GM19467 (cell line): ENCODE results near the gene CDK5RAP1.

Experiments
- ATAC-seq: cut with Tn5 transposase; IDR thresholded peaks from one replicate; pipeline ENCODE4 v1.9.1; 2021; ENCODE audit warnings: mild to moderate bottlenecking, moderate library complexity; ENCODE audit not compliant: unreplicated experiment

Gene CDK5RAP1

GRCh38 chr20:33336375-33336774, 64.9 kb downstream of the CDK5RAP1 start:
- ATAC-seq: no peak

DNA sequence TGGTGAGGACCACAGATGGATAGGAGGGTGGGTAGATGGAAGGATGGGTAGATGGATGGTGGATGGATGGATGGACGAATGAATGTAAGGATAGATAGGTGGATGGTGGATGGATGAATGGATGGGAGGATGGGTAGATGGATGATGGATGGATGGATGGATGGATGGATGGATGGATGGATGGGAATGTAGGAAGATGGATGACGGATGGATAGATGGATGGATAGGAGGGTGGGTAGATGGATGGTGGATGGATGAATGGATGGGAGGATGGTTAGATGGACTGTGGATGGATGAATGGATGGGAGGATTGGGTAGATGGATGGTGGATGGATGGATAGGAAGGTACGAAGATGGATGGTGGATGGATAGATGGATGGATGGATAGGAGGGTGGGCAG, 67.2 kb downstream of the CDK5RAP1 start:
- ATAC-seq: no peak

- no peak for ATAC-seq
Observed at GRCh38 chr20:33333616-33334015, 67.7 kb downstream of the CDK5RAP1 start.

DNA sequence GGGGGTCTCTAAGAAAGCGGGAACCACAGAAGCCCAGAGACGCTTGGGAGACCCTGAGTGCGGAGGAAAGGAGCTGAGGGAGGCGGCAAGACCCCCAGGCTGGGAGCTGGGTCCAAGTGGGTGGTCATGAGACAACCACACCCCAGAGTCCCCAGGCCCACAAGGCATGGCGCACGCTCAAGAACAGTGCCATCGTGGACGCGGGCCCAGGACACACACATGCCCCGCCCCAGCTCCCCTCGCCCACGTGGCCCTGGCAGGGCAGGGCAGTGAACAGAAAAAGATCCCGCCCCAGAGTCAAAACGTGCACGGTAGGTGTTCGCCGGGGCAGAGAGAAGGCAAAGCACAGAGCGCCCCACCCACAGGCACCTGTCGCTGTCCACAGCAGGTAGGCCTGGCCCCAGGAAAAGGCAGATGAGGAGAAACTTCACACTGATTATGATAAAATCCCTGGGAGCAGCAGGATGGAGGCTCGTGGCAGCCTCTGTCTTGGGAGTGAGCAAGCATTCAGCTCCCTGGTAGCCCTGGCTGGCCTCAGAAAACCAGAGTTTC, 68.3 kb downstream of the CDK5RAP1 start:
- ATAC-seq: no peak

DNA sequence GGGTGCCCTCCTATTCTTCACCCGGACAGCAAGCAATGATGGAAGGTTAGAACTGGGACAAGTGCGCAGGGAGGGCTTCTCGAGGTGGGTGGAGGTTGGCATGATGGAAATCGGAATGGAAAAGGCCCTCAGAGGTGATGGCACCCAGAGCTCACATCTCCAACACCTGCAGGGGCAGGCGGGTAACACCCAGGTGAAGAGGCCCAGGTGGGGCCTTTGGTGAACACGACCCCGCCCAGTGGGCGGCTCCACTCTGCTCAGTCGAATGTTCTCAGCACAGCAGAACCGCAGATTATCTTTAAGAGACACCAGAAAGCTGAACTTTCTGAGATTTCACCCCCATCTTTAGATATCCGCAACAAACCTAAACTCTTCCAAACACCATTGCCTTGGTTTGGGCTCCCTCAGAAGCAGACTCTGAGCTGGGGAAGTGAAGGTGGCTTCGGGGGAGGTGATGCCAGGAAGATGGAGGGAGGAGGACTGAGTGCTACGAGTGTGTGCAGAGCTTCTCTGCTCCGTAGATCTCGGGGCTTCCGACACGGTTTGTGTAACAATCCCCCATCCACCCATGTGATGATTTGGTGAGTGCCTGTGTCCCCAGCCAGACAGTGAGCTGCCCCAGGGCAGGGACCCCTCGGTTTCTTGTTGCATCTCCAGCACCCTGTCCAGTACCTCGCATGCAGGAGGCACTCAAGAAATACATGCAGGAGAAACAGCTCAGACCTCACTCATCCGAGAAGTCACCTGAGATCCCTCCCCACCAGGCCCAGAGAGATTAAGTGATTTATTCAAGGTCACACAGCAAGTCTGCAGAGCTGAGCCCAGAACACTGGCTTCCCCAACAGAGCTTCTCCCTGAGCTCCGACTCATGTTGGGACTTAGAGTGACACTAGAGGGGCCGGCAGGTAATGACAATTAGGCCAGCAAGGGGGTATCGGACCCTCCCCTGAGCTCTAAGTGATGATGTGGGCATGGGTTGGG, 72.9 kb downstream of the CDK5RAP1 start:
- ATAC-seq: no peak

DNA sequence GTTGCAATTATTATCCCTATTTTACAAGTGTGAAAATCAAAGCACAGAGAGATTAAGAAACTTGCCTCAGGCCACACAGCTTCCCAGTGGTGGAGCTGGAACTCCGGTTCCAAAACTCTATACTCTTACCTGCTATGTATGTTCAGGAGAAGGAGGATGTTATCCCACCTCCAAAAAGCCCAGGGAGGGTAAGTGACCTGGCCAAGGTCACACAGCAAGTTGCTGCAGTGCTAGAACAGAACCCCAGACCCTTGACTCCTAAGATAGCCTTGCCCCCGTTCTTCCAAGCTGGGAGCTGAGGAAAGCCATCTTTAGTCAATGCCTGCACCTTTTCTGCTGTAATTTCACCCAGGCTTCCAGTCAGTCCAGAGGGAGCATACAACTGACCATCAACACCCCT, 76.0 kb downstream of the CDK5RAP1 start:
- ATAC-seq: no peak

- no peak for ATAC-seq
Observed at GRCh38 chr20:33323236-33323635, 78.1 kb downstream of the CDK5RAP1 start.

GRCh38 chr20:33322456-33322855, 78.9 kb downstream of the CDK5RAP1 start:
- ATAC-seq: no peak

- no peak for ATAC-seq
Observed at GRCh38 chr20:33320006-33320405, 81.3 kb downstream of the CDK5RAP1 start.

GRCh38 chr20:33318096-33318429, 83.3 kb downstream of the CDK5RAP1 start:
- no peak for ATAC-seq

DNA sequence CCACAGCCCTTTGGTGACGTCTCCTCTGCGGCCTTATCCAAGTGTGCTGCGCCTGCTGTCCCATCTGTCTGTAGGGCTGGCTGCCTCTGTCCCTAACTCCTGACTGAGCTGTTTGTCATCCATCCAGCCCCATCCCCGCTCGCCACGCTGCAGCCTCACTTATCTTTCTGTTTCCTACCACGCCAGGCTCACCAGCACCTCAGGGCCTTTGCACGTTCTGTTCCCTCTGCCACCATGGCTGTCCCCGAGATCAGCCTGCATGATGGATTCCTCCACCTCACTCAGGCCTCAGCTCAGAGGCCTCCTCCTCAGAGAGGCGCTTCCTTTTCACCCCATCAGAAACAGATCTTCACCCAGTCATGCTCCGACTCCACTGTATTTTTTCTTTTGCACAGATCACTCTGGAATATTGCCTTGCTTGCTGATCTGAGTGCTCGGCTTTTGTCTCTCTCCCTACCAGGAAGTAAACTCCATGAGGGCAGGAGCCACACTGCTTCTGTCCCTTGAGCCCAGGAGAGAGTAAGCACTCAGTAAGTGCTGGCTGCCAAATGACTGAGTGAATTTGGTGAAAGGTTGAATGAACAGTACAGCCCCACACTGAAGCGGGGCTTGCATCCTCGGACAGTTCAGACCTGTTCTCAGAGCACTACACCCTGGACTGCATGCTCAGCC, 83.8 kb downstream of the CDK5RAP1 start:
- ATAC-seq: no peak

DNA sequence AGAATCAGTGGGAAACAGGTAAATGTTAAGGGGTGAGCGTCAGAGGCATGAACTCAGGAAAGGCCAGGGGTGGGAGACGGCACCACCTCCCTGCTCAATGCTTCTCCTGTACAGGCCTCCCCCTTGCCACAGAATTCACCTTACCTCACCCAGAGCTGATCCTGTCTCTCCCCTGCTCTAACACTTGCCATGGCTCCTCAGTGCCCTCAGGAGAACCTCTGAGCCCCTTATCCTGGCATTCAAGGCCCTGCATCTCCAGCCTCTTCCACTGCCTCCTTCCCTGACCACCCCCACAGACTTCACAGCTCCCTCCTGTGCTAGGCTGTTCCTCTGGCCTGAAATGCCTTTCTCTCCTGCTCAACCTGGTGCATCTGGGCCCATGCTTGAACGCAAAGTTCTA, 84.4 kb downstream of the CDK5RAP1 start:
- no peak for ATAC-seq

- no peak for ATAC-seq
Observed at GRCh38 chr20:33316343-33316742, 85.0 kb downstream of the CDK5RAP1 start.

GRCh38 chr20:33313686-33314314, 87.5 kb downstream of the CDK5RAP1 start:
- no peak for ATAC-seq

DNA sequence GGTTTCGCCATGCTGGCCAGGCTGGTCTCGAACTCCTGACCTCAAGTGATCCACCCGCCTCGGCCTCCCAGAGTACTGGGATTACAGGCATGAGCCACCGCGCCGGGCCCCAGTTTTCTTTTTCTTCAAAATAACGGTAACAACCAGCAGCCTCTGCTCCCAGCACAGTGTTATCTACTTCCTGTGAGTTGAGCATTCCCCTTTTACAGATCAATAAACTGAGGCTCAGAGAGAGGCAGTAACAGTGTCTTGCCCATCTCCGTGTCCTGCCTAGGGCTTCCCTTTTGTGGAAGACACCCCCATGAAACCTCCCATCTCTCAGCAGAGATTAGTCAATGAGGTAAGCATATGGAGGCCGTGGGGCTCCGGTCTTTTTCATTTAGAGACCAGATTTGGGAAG, 88.7 kb downstream of the CDK5RAP1 start:
- ATAC-seq: no peak

DNA sequence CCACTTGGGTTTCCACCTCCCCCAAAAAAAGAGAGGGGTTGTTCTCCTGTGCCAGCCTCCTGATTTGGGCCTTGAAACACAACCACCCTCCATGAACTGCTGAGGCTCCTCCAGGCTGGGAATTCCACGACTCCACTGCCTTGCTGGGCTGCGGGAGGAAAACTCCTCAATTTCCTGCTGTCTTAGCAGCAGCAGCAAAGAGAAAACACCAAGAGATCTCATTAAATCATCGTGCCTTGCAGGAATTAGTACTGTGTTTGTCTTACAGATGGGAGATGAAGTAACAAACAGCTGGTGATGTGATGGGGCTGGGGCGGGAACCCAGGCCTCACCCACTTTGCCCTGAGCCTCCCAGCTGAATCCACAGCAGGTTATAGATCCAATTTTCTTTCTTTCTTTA, 89.3 kb downstream of the CDK5RAP1 start:
- no peak for ATAC-seq

DNA sequence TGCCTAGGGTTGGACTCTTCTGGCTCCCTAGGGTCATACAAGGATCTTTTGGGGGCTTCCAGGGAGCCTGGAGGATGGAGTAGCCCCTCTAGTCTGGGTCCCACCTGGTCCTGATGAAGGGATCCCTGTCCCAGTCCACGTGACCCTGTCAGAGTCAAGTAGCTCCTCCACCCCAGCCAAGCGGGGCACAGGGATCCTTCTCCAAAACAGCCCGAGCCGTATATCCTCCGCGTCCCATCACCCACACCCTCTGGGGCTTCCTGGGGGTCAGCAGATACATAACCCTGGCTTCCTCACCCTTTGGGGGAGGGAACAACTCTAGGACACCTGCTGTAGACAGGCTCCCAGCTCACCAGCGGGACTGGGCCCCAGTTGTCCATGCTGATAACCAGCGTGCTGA, 90.3 kb downstream of the CDK5RAP1 start:
- ATAC-seq: no peak

DNA sequence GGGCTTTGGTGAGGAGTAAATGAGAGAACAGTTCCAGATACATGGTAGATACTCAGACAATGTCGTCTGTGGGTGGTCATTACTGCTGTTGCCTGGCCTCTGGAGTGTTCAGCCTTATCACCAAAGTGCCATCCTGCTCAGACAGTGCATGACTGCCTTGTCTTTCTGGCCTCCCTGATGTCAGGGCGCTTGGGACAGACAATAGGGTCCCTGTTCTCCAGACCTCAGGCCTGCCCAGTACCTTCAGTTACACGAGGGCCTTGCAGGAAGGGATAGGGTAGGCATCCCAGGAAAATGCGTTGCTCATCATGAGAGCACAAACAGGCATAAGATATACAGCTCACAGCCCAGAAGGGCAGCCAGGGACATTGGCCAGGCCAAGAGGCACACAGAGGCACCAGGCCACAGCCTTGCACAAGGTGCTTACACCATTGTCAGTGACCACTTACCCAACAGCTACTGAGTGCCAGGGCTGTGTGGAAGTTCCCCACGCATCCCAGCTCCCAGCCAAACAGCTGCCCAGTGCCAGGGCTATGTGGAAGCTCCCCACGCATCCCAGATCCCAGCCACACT, 90.9 kb downstream of the CDK5RAP1 start:
- ATAC-seq: no peak

GRCh38 chr20:33309631-33310030, 91.7 kb downstream of the CDK5RAP1 start:
- no peak for ATAC-seq
